MCF 10A (cell line): Measurements from ENCODE around the gene FBXO15. TPM values are rescaled to one million over a fixed set of nuclear protein-coding genes. Genes with fewer than 3 reads are reported as not detected.
A peak's percentile ranks its signal among the peaks of the same experiment; 100 is the strongest.

ENCODE experiments used
- BruUV-seq: library from RNA; stranded (reverse); fragments of 400-500 nt; replicated peaks from 2 replicates; lab custom pipeline; 2021; lab: Mats Ljungman, UMichigan
- CTCF ChIA-PET: fragments of 300-600 bp; sonication (Branson Sonifier 250); formaldehyde crosslinking; extraction: SDS; loops from one replicate; lab custom pipeline; 2021; ENCODE audit warnings: antibody characterized with exemption, inconsistent platforms; lab: Yijun Ruan, JAX
- POLR2A ChIA-PET: fragments of 300-600, 350-650 bp; sonication (Branson Sonifier 250); formaldehyde crosslinking; extraction: SDS; loops from one replicate; lab custom pipeline; 2020; ENCODE audit warnings: antibody characterized with exemption, inconsistent platforms; lab: Yijun Ruan, JAX
- DNase-seq: peaks from one replicate; pipeline ENCODE4 v3.0.0-alpha.2; 2018; ENCODE audit not compliant: unreplicated experiment
- H3K27ac Mint-ChIP-seq: one replicate; pipeline ENCODE4 v1.8.0; 2022; ENCODE audit warnings: mild to moderate bottlenecking, low read depth, mixed read lengths; ENCODE audit not compliant: unreplicated experiment
- H3K27me3 Mint-ChIP-seq: one replicate; pipeline ENCODE4 v1.8.0; 2022; ENCODE audit warnings: mixed read lengths; ENCODE audit not compliant: insufficient read depth, unreplicated experiment
- H3K36me3 Mint-ChIP-seq: one replicate; pipeline ENCODE4 v1.8.0; 2022; ENCODE audit warnings: mild to moderate bottlenecking, moderate library complexity, mixed read lengths; ENCODE audit not compliant: insufficient read depth, unreplicated experiment
- H3K4me1 Mint-ChIP-seq: one replicate; pipeline ENCODE4 v1.8.0; 2022; ENCODE audit warnings: mixed read lengths; ENCODE audit not compliant: insufficient read depth, unreplicated experiment
- H3K4me3 Mint-ChIP-seq: one replicate; pipeline ENCODE4 v1.8.0; 2022; ENCODE audit warnings: mild to moderate bottlenecking, moderate library complexity, mixed read lengths; ENCODE audit not compliant: unreplicated experiment
- H3K9me3 Mint-ChIP-seq: one replicate; pipeline ENCODE4 v1.8.0; 2022; ENCODE audit warnings: mixed read lengths; ENCODE audit not compliant: unreplicated experiment
- intact Hi-C: fragments of 100-400 bp; cut with micrococcal nuclease; formaldehyde crosslinking; loops from 2 replicates; pipeline ENCODE4 v1.14.1; 2022
- total RNA-seq: library from RNA; stranded (reverse); gene quantifications from 2 replicates; pipeline ENCODE4 v1.2.3, GENCODE V29; 2022
- TF ChIP-seq, protein P1 (sequence below): fragments of 200-600 bp; IDR thresholded peaks from one replicate; pipeline ENCODE4 v1.8.0; 2022; ENCODE audit warnings: antibody characterized with exemption, mild to moderate bottlenecking; ENCODE audit not compliant: unreplicated experiment

The FBXO15 gene
- total RNA-seq, 1 experiment from 2014 or later = 0.79 TPM

DNA sequence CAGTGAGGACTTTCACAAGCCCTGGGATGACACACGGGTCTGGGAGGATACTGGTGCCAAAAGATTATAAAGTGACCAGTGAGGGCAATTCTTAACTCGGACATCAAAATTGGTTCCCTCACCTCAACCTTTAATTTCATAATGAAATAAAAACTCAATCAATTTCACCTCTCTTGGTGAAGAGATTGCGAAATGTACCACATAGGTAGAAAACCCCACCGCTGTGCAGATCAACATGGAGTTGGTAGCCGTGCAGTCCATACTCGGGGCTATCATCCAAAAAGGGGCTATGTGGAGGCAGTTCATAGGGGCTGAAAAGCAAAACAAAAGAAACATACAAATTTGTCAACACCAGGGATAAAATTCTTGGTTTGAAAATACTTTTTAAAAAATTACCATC, 24.4 kb downstream of the FBXO15 start:
- no peaks in the 10 kb centered on the region for H3K9me3 Mint-ChIP-seq
- no peak for DNase-seq
- ChIA-PET CTCF (interaction anchor here (0.6 to 1.0 kb wide), 2 partner anchors 87 to 1360 kb away, joined by 3 to 4 read pairs; no protein-coding TSS in a partner anchor), POLR2A (no interaction called here)
- BruUV-seq = no TSS peak
- H3K27me3 Mint-ChIP-seq = peaks cover 32% of the 10 kb centered on the region
- no peaks in the 10 kb centered on the region for H3K36me3 Mint-ChIP-seq
- H3K27ac Mint-ChIP-seq = no peak overlapping the region
- H3K4me3 Mint-ChIP-seq = no peak overlapping the region
- peaks cover 5% of the 10 kb centered on the region for H3K4me1 Mint-ChIP-seq
- intact Hi-C loops = no loop called here
- TF ChIP-seq, protein P1, sequence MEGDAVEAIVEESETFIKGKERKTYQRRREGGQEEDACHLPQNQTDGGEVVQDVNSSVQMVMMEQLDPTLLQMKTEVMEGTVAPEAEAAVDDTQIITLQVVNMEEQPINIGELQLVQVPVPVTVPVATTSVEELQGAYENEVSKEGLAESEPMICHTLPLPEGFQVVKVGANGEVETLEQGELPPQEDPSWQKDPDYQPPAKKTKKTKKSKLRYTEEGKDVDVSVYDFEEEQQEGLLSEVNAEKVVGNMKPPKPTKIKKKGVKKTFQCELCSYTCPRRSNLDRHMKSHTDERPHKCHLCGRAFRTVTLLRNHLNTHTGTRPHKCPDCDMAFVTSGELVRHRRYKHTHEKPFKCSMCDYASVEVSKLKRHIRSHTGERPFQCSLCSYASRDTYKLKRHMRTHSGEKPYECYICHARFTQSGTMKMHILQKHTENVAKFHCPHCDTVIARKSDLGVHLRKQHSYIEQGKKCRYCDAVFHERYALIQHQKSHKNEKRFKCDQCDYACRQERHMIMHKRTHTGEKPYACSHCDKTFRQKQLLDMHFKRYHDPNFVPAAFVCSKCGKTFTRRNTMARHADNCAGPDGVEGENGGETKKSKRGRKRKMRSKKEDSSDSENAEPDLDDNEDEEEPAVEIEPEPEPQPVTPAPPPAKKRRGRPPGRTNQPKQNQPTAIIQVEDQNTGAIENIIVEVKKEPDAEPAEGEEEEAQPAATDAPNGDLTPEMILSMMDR = no peak

DNA sequence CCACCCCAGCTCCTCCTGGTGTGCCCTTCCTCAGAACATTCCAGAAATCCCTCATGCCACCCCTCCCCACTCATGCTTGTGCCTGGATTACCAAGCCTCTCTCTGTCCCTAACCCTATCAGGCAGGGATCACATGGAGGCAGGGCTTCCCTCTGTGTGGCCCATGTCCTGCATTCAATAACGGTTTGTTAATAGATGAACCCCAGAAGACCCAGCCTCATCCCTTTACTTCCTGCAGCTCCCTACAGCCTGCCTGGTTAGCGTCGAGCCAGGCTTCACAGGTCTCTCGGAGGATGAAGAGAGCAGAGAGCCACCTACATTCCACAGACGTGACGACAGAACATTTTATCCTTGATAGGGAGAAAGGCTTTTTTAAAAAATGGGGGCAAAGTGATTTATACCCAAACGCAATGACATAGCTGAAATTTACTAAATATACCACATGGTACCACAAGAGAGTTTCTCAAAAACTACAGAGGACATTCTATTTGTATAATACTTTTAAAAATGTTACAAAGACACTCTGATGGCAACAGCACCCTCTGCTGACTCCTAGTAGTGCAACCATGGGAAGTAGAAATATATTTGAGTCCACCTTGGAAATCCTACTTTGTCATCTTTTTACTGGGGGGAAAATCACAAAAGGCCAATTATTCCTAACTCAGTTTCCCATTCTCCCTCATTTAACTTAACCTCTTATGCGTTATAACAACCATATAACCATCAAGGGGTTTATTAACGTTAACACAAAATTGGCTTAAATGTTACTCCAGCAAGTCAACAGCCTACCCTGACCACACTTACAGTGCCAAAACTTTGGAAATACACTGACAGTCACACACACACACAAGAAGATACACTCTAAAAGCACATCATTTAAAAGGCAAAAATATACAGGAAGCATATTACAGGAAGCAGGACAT, 30.7 kb downstream of the FBXO15 start:
- Mint-ChIP-seq H3K4me3 (no peak overlapping the region), H3K36me3 (no peaks in the 10 kb centered on the region), H3K27ac (peak overlapping the region; percentile 20), H3K9me3 (peaks cover 7% of the 10 kb centered on the region), H3K27me3 (peaks cover 15% of the 10 kb centered on the region), H3K4me1 (no peaks in the 10 kb centered on the region)
- ChIA-PET CTCF (interaction anchor here (0.5 to 2.5 kb wide), 28 partner anchors 10 to 1489 kb away, joined by 3 to 13 read pairs (median 3); no protein-coding TSS in a partner anchor), POLR2A (no interaction called here)
- no TSS peak for BruUV-seq
- TF ChIP-seq, protein P1 = peak; percentile 58
- intact Hi-C loops = loop anchor here (1.0 to 10.0 kb wide), 5 partner anchors 75 to 1416 kb away; no protein-coding TSS in a partner anchor
- DNase-seq = peak; percentile 57

DNA sequence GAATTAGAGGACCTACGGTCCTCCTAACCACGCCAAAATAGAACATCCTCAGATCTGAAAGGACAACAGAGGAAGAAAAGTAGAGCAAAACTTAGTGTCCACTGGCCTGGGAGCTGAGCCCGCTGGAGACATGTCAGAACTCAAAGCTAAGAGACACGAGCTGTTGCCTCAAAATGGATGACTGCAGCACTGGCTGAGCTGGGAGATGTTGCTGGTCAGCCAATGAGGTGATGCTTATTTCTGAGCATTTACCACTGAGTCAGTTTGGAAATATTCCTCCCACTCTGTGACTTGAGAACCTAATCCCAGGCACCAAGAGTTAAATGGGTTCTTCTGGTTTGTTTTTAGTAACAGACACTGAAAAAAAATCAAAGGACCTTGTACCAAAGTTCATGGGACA, 32.6 kb downstream of the FBXO15 start:
- TF ChIP-seq, protein P1 = no peak
- no TSS peak for BruUV-seq
- Mint-ChIP-seq H3K4me1 (no peaks in the 10 kb centered on the region), H3K27me3 (peaks cover 4% of the 10 kb centered on the region), H3K4me3 (no peak overlapping the region), H3K36me3 (no peaks in the 10 kb centered on the region), H3K27ac (no peak overlapping the region), H3K9me3 (peaks cover 7% of the 10 kb centered on the region)
- ChIA-PET CTCF (interaction anchor here (0.5 to 0.8 kb wide), 5 partner anchors 23 to 1944 kb away, joined by 3 to 5 read pairs (median 3); no protein-coding TSS in a partner anchor), POLR2A (interaction anchor here (0.7 kb wide), 1 partner anchor 168 kb away, joined by 3 read pairs; no protein-coding TSS in a partner anchor)
- intact Hi-C loops = loop anchor here (5.0 to 10.0 kb wide), 3 partner anchors 73 to 270 kb away; no protein-coding TSS in a partner anchor
- no peak for DNase-seq

DNA sequence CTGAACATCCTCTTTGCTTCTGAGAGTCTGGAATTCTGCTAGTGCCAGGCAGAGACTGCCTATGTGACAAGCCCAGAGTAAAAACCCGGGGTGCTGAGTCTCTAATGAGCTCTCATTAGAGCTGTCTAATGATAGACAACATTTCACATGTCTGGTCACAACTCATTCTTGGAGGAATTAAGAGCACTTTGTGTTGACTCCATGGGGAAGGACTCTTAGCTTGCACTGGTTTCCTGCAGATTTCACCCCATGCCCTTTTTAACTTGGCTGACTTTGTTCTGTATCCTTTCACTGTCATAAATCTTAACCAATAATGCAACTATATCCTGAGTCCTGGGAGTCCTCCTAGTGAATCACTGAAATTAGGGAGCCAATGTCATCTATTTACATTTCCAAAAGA, 33.5 kb downstream of the FBXO15 start:
- intact Hi-C loops = loop anchor here (10.0 kb wide), 2 partner anchors 129 to 269 kb away; no protein-coding TSS in a partner anchor
- CTCF ChIA-PET = interaction anchor here (0.6 to 1.5 kb wide), 5 partner anchors 22 to 1325 kb away, joined by 3 to 7 read pairs (median 4); no protein-coding TSS in a partner anchor
- POLR2A ChIA-PET = no interaction called here
- H3K4me1 Mint-ChIP-seq = no peaks in the 10 kb centered on the region
- no peak for DNase-seq
- no peaks in the 10 kb centered on the region for H3K36me3 Mint-ChIP-seq
- no peaks in the 10 kb centered on the region for H3K27me3 Mint-ChIP-seq
- no peak overlapping the region for H3K27ac Mint-ChIP-seq
- peaks cover 7% of the 10 kb centered on the region for H3K9me3 Mint-ChIP-seq
- no TSS peak for BruUV-seq
- H3K4me3 Mint-ChIP-seq = no peak overlapping the region
- TF ChIP-seq, protein P1 = no peak
